ENCODE data around the gene DIAPH3.
A peak's percentile ranks its signal among the peaks of the same experiment; 100 is the strongest.

DIAPH3 gene

DNA sequence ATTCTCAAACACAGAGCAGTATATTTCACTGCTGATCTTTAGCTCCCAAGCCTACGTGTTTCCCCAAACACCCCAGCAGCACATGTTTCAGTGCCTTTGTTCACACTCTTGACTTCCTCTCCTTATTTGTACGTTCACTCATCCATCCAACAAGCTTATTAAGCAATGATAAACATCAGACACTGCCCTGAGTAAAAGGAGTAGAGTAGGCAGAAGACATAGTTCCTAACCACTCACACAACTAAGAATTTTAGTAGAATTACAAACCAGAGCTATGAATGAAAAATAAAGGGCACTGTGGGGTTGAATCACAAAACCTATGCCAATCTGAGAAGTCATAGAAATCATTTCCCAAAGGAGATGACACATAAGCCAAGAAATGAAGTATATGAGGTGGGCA is 213.5 kb downstream of the DIAPH3 start:
- no peak for DNase-seq

DNA sequence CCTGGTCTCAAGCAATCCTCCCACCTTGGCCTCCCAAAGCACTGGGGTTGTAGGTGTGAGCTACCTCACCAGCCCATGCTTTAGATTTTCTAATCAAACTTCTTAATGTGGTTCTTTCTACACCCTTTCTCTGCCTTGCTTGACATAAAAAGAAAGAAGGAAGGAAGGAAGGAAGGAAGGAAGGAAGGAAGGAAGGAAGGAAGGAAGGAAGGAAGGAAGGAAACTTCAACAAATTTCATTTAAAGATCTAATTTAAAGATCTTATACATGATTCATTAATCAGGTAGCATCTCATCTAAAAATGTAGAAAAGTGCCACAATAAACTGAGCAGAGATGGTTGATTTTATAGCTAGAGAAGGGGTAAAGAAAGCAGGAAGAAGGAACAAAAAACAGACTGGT is 215.0 kb downstream of the DIAPH3 start:
- no peak for DNase-seq

DNA sequence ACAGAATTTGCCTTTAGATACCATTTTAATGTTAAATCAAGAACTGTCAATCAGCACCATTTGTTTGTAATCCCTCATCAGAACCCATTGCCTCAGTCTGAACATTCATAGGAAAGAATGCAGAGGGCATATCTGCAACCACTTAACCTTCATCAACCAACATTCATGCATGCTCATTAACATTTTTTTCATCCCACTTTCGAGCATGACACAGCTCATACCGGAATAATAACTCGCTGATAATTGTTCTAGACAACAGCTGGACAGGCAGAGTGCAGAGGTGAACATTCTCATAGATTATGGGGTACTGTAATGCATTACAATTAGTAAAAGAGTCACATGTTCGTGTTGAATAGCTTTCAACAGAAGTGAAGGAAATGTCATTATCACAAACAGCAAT is 216.8 kb downstream of the DIAPH3 start:
- DNase-seq = no peak

DNA sequence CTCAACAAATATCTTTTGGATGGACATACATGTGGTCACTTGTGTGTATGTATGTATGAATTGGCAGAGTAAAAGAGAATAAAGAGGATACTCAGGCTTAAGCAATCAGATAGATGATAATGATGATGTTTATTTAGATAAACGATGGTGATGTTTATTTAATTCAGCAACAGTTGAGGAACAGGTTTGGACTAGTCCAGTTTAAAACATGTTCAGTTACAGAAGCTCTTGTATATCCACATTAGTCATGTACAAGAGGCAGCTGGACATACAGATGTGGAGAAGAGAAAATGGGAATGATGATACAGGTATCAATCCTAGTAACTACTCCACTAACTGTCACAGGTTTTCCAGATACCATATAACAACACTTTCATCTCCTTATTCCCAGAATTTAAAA is 232.1 kb downstream of the DIAPH3 start:
- no peak for DNase-seq

DNA sequence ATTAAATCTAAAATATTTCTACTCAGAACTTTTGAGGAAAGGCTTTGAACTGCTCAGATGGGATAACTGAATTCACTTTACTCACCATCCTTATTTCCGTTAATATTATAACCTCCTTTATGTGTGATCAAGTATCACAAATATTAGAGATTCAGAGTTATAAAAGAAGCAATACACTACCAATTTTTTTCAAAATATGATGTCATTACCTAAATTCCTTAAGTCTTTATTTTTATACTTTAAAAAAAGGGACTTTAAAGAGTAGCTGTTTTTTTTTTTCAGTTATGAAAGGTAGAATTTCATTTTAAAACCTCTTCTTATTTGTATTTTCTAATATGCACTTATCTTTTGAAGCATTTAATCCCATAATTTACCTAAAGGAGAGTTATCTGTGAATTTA is 239.5 kb downstream of the DIAPH3 start:
- DNase-seq = no peak

DNA sequence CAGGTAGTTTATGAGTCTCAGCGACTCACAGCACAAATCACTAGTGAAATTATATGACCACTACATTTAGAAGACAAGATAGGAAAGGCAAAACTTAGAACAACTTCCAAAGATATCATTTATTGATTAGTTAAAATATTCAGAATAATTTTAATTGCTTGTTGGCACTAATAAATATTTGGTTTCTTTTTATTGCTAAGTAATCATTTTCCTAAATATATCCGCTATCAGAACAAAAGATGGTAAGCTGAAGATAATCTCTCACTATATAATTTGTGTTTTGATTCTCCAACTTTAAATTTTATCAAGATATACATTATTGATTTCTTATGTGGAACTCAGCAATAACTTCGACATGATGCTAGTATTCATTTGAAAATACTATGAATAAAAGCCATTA is 248.5 kb downstream of the DIAPH3 start:
- no peak for DNase-seq

DNA sequence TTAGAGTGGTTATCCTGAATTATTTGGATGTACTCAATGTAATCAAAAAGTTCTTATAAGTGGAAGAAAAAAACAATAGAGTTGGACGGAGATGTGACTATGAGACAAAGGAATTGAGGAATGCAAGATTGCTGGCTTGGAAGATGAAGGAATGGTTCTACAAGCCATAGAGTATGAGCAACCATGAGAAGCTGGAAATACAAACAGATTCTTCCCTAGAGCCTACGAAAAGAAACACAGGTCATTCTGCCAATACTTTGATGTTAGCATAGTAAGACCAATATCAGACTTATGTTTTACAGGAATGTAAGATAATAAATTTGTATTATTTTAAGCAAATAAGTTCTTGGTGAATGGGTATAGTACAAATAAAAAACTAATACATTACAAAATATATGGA is 249.2 kb downstream of the DIAPH3 start:
- DNase-seq = no peak

DNA sequence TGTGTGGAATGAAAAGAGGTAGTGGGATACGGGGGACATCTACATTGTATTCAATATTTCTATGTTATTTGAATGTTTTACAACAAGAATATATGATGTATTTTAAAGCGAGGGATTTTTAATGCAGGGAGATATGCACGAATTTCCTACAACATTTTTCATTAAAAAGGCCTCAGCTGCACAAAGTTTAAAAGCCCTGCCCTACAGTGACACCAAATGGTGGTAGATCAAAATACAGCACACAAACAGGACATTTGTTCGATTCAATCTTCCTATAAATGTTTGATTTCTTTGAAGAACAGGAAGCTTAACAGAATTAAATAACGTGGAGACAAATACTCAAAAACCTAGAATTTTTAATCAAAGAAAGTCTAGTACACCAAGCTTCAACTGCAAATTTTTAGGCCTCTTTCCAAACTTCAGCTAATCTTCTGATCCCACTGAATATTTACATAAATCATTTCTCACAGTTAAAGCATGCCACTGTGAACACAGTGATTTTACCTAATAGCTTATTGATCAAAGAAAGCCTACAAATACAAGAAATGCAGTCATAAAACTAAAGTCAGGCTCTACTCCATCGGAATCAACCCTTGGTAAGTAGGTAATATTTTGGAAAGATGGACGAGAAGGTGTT is 257.2 kb downstream of the DIAPH3 start:
- DNase-seq = peak; percentile 56

DNA sequence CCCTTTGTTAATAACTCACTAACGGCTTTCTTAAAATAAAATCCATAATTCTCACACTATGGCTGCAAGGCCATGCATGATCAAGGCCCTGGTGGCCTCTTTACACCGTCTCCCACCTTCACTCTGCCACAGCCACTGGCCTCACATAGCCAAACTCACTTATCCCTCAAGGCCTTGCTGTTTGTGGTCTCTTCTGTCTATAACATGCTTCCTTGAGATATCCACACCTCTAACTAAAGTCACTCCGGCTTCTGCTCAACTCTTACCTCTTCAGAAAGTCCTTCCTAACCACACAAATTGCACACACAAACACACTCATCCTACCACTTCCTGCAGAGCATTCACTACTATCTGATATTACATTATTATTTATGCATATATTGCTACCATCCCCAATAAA is 262.5 kb downstream of the DIAPH3 start:
- peak; percentile 21 for DNase-seq

DNA sequence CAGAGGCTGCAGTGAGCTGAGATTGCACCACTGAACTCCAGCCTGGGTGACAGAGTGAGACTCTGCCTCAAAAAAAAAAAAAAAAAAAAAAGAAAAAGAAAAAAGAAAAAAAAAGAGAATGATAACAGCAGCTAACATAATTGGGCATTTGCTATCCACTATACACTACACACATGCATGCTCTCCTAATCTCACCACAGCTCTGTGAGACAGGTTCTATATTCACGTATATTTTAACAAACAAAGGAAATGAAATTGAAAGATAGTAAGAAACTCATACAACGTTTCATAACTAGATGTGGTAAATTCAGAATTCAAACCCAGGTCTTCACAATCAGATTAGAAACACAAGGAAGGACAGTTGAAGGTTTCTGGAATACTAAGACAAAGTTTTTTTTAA is 265.7 kb downstream of the DIAPH3 start:
- no peak for DNase-seq

DNA sequence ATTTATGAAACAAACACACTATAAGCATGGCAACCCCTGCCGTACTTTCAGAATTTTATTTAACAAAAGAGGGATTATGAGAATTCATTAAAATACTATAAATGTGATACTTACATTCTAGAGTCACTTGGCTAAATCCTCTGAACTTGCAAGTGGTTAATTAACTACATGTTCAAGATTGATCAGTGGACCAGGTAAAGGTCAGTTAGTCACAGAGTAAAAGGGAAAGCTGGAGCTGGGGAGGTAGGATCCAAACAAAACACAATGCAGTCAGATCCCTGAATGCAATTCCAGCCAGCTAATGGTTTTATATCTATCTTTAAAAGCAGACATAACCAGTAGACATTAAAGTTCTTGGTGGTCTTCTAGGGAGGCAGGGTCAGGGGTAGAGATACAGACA is 270.5 kb downstream of the DIAPH3 start:
- no peak for DNase-seq

DNA sequence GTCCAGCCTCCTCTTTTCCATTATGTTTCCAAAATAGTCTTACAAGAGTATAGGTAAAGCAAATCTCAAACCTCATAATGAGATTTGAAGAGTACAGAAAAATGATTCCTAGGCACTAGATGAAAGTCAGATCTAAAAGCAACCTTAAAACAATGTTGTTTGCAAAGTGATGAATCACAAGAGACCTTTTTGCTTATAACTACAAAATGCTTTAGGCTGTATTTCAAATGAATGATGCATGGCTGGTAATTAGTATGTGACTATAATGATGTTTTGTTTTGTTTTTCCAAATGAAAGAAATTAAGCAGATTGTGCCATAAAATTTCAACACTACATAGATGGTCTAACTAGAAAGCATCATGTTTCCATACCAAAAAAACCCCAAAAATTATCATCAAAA is 272.7 kb downstream of the DIAPH3 start:
- no peak for DNase-seq

DNA sequence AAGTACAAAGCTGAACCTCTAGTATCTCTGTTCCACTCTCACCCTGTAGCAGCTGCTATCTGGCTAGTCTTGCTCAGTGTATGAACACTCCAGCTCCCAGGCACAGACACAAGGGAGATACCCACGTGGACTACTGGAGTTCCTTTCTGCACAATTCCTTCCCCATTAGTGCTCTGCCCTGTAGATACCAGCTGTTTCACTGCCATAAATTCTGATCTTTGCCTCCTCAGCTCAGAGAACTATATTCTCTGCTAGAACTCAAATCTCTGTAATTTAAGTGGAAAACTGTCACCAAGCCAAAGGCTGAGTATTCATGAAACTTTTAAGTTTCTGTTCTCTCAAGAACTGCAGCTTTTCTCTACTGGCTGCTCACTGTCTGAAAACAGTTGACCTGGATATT is 273.7 kb downstream of the DIAPH3 start:
- DNase-seq = no peak

DNA sequence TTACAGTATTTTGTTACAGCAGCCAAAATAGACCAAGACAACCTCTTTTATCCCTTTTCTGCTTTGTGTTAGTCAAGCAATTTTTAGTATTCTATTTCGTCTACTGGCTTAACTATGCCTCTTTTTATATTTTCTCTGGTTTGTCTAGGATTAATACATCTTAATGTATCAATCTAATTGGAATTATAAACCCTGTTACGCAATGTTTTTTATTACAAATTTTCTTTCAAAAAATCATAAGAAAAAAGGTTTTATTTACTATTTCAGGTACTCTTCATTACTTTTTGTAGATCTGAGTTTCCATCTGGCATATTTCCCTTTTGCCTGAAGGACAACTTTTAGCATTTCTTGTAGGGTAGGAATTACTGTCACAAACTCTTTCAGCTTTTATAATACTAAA is 275.3 kb downstream of the DIAPH3 start:
- no peak for DNase-seq

DNA sequence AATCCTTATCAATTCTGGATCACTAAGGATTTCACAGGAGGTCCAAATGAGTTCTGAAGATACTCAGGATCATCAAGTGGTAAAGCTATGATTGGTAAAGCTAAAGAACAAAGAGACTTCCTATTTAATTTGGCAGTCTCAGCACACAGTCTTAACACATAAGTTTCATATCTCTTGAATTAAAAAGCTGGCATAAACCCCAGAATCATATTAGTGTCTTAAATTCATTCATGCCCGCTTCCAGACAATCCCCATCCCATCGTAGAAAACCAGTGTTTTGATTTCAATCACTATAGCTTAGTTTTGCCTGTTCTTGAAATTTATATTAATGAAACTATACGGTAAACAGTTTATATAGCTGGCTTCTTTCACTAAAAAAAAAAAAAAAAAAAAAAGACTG is 278.7 kb downstream of the DIAPH3 start:
- DNase-seq = no peak

DNA sequence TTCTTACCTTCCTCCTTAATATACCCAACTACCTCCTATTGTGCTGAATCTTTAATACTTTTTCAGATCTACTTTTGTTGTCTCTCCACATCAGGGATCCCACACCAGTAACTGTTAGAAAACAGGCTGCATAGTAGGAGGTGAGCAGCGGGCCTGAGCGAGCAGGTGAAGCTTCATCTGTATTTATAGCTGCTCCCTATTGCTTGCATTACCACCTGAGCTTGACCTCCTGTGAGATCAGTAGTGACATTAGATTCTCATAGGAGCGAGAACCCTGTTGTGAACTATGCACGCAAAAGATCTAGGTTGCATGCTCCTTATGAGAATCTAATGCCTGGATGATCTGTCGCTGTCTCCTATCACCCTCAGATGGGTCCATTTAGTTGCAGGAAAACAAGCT is 279.8 kb downstream of the DIAPH3 start:
- no peak for DNase-seq

DNA sequence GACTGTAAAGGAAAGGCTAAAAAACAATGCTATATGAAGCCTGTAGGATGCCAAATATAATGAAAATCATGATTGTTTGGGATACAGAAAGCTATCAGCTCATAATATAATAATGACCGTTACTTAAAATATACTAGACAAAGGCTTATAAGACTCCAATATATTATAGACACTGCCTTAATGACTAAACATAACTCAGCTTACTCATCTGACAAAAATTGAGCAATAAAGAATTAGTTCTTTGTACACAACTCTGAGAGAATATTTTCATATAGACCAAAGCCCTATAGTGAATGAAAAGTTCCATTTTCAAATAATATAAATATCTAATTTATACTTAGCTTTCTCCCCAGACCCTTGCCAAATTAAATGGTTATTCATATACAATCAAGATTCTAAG is 283.3 kb downstream of the DIAPH3 start:
- DNase-seq = no peak

DNA sequence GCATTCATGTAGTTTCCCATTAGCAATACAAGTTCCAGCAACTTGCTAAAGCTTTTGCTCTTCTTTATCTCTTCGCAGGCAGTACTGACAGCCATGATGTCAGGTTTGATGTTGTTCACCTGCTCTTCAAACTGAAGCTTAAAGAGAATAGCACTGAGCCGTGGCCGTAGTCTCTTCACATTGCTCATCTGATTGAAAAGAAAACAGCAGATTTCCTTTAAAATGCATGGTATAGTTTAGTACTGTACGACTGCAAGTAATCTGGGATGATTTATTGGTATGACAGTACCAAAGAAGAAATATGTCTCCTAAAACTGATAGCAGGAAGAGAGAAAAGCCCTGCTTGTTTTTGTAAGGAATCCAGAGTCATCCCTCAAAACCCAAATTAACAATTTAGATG is 284.4 kb downstream of the DIAPH3 start:
- no peak for DNase-seq

DNA sequence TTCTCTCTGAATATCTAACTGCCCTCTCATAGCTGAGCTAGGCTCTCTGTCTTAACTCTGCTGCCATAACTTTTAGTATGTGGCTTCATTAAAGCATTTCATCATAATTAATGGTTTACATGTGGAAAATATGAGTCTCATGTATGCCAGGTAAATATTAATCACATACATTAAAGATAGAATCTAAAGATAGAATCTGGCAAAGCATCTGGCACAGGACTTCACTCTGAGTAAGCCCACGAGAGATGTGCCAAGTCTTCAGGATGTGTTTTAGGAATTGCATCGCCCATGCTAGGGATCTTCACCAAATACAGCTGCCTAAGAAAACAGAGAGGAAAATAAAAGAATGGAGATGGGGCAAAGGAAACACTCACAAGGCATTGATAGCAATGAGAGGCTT is 285.8 kb downstream of the DIAPH3 start:
- DNase-seq = no peak

DNA sequence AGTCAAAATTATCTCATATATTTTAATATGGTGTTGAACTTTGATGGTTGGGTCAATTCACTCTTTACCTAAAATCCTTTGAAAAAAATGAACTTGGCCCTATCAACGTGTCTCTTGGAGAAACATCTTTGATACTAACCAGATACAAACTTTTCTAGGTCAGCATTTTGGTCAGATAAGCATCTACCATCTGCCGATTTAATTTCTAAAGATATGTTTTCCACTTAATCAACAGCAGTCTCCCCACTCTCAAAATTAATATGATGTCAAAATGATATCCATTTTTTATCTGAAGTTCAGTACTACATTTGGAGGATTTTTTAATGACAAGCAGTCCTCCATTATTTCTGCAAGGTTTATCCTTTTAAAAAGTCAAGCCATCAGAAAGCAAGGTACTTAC is 288.8 kb downstream of the DIAPH3 start:
- no peak for DNase-seq

DNA sequence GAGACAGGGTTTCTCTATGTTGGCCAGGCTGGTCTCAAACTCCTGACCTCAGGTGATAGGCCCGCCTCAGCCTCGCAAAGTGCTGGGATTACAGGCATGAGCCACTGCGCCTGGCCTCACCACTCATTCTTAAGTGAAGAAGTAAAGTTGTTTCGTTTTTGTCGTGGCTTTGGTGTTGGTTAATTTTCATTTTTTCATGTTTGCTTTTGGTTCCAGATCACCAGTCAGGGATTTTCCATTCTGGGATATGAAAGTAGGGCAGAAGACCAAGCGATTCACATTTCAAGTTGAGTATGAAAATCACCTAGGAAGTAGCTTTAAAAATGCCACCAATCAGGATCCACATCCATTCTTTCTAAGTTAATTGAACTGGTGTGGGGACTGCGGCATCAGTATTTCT is 289.9 kb downstream of the DIAPH3 start:
- no peak for DNase-seq

DNA sequence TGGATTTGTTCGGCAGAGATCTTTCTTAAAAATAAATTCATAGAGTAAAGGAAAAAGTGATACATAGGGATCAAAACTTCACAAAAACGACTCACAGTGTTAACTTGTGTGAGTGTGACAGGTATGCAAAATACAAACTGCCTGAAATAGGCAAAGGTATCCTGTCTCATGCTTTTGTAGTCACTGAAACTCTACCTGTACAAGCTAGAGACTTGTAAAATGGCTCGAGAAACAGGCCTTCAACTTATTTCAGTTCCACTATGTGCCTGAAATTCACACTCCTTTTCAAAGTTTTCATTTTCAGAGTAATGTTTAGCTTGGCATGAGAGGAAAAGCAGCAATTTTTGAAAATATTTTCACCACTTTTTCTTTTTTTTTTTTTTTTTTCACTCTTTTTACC is 290.4 kb downstream of the DIAPH3 start:
- DNase-seq = no peak

DNA sequence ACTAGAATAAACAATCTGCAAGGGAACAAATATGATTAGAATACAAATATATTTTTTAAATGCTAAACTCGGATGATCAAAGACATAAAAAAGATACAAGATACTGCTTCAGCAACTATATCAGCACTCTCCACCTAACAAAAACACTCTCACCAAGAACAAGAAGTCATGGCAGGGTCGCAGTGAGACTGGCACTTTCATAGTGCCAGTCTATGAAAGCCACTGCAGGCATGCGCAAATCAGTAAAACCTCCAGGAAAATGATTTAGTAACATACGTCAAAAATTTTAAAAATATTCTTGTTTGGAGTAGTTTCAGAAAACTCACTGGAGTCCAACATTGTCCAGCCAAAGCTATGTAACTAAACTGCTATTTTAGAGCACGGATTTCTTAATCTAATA is 295.9 kb downstream of the DIAPH3 start:
- no peak for DNase-seq

DNA sequence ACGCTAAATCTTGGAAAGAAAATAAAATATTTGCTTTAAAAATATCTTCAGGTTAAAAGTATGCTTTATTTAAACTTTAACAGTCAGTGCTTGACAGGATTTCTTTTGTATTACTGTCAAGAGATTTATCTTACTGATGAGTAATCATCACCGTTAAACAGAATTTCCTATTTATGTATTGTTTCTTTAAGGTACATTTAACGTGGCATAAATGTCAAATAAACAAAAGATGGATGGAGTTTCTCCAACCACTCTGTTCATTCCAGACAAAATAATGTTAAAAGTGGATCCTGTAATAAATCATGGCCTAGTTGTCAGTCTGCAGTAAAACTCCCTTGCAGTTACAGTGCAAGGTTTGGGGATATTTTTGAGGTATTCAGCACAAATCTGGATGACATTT is 298.3 kb downstream of the DIAPH3 start:
- no peak for DNase-seq

DNA sequence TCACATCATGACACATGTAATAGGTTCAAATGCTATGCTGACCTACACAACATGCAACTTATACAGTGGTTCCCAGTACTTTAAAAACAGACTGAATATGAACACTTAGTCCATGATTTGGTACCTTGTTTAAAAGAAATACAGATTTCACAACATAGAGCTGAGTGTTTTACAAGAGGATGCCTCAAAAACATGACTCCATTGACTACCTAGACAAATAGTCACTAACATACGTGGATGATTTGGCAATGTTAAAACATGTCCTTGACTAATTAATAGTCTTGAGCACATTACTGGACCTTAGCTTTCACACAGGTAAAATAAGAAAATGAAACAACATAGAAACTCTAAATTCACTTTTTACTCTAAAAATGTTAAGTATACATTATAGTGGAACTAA is 300.1 kb downstream of the DIAPH3 start:
- DNase-seq = no peak

DNA sequence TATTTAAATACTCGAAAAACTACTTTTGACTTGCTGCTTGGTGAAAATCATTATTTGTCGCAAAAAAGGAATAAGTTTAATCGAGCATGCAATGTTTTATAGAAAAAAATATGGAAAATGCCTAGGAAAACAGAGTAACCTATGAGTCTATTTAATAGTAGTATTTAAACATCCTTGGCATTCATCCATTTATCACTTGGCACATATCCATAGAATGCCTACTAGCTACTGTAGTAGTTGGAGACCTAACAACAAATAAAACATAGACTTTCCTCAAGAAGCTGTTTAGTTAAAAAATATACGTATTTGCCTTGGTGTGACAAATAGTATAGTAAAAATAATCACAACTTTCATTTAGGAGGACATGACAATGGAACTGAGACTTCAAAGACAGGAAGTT is 302.1 kb downstream of the DIAPH3 start:
- DNase-seq = no peak
